Stimulated activated CD4-positive, alpha-beta T cell treated with anti-CD3 and anti-CD28 coated beads, Interleukin-12 subunit alpha, Interleukin-12 subunit beta, amount 100 ng/mL, for 4 hours (primary cell): ENCODE data around the gene HCN1.
"Not testable (repeated sequence)": the region's sequence is repeated elsewhere in the genome, so short reads cannot be mapped to it uniquely, and the experiment has no call there.

Source experiments
- DNase-seq: peaks from one replicate; pipeline ENCODE4 v3.0.0-alpha.2; 2020

The HCN1 gene

GRCh38 chr5:45609661-45610060, 86.5 kb downstream of the HCN1 start:
- no peak for DNase-seq

- no peak for DNase-seq
These were observed 92.1 kb downstream of the HCN1 start for GRCh38 chr5:45604092-45604491.

- no peak for DNase-seq
These were observed 94.8 kb downstream of the HCN1 start for GRCh38 chr5:45601424-45601823.

- DNase-seq = no peak
These were observed 99.9 kb downstream of the HCN1 start for GRCh38 chr5:45596320-45596719.

GRCh38 chr5:45586001-45586400, 110.2 kb downstream of the HCN1 start:
- not testable (repeated sequence) for DNase-seq

- no peak for DNase-seq
These were observed 117.9 kb downstream of the HCN1 start for GRCh38 chr5:45578270-45578669.

GRCh38 chr5:45568813-45569212, 127.4 kb downstream of the HCN1 start:
- no peak for DNase-seq

GRCh38 chr5:45542421-45542820, 153.8 kb downstream of the HCN1 start:
- no peak for DNase-seq

GRCh38 chr5:45533663-45534062, 162.5 kb downstream of the HCN1 start:
- no peak for DNase-seq

- DNase-seq = no peak
These were observed 163.2 kb downstream of the HCN1 start for GRCh38 chr5:45532826-45533624.

- DNase-seq = no peak
These were observed 175.1 kb downstream of the HCN1 start for GRCh38 chr5:45521067-45521466.

GRCh38 chr5:45512521-45512920, 183.7 kb downstream of the HCN1 start:
- DNase-seq = no peak

GRCh38 chr5:45509371-45509770, 186.8 kb downstream of the HCN1 start:
- DNase-seq = no peak

GRCh38 chr5:45508135-45508534, 188.0 kb downstream of the HCN1 start:
- no peak for DNase-seq

GRCh38 chr5:45507178-45507577, 189.0 kb downstream of the HCN1 start:
- DNase-seq = no peak

- DNase-seq = not testable (repeated sequence)
These were observed 197.2 kb downstream of the HCN1 start for GRCh38 chr5:45499006-45499405.

- no peak for DNase-seq
These were observed 204.8 kb downstream of the HCN1 start for GRCh38 chr5:45491368-45491767.

GRCh38 chr5:45484781-45485180, 211.4 kb downstream of the HCN1 start:
- no peak for DNase-seq

GRCh38 chr5:45454114-45454513, 242.1 kb downstream of the HCN1 start:
- DNase-seq = no peak

- not testable (repeated sequence) for DNase-seq
These were observed 251.3 kb downstream of the HCN1 start for GRCh38 chr5:45444856-45445255.

- no peak for DNase-seq
These were observed 255.7 kb downstream of the HCN1 start for GRCh38 chr5:45440466-45440865.

GRCh38 chr5:45437752-45438151, 258.4 kb downstream of the HCN1 start:
- no peak for DNase-seq

- DNase-seq = no peak
These were observed 278.7 kb downstream of the HCN1 start for GRCh38 chr5:45417285-45417998.
